GM21423 (cell line): ENCODE data around the gene MUC12.
"Not testable (repeated sequence)": the region's sequence is repeated elsewhere in the genome, so short reads cannot be mapped to it uniquely, and the experiment has no call there.

ENCODE experiments used
- ATAC-seq: cut with Tn5 transposase; IDR thresholded peaks from one replicate; pipeline ENCODE4 v1.9.1; 2021; ENCODE audit warnings: mild to moderate bottlenecking, moderate library complexity; ENCODE audit not compliant: unreplicated experiment

Gene MUC12

DNA sequence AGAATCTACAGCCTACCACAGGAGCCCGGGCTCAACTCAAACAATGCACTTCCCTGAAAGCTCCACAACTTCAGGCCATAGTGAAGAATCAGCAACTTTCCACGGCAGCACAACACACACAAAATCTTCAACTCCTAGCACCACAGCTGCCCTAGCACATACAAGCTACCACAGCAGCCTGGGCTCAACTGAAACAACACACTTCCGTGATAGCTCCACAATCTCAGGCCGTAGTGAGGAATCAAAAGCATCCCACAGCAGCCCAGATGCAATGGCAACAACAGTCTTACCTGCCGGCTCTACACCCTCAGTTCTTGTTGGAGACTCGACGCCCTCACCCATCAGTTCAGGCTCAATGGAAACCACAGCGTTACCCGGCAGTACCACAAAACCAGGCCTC, 22.3 kb downstream of the MUC12 start:
- ATAC-seq = no peak

DNA sequence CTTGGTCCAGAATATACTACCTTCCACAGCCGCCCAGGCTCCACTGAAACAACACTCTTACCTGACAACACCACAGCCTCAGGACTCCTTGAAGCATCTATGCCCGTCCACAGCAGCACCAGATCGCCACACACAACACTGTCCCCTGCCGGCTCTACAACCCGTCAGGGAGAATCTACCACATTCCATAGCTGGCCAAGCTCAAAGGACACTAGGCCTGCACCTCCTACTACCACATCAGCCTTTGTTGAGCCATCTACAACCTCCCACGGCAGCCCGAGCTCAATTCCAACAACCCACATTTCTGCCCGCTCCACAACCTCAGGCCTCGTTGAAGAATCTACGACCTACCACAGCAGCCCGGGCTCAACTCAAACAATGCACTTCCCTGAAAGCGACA, 22.9 kb downstream of the MUC12 start:
- ATAC-seq = not testable (repeated sequence)

DNA sequence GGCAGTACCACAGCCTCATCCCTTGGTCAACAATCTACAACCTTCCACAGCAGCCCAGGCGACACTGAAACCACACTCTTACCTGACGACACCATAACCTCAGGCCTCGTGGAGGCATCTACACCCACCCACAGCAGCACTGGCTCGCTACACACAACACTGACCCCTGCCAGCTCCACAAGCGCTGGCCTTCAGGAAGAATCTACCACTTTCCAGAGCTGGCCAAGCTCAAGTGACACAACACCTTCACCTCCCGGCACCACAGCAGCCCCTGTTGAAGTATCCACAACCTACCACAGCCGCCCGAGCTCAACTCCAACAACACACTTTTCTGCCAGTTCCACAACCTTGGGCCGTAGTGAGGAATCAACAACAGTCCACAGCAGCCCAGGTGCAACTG, 25.3 kb downstream of the MUC12 start:
- ATAC-seq = not testable (repeated sequence)

DNA sequence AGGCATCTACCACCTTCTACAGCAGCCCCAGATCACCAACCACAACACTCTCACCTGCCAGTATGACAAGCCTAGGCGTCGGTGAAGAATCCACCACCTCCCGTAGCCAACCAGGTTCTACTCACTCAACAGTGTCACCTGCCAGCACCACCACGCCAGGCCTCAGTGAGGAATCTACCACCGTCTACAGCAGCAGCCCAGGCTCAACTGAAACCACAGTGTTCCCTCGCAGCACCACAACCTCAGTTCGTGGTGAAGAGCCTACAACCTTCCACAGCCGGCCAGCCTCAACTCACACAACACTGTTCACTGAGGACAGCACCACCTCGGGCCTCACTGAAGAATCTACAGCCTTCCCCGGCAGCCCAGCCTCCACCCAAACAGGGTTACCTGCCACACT, 29.2 kb downstream of the MUC12 start:
- not testable (repeated sequence) for ATAC-seq

DNA sequence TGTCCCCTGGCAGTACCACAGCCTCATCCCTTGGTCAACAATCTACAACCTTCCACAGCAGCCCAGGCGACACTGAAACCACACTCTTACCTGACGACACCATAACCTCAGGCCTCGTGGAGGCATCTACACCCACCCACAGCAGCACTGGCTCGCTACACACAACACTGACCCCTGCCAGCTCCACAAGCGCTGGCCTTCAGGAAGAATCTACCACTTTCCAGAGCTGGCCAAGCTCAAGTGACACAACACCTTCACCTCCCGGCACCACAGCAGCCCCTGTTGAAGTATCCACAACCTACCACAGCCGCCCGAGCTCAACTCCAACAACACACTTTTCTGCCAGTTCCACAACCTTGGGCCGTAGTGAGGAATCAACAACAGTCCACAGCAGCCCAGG, 30.0 kb downstream of the MUC12 start:
- ATAC-seq = not testable (repeated sequence)

DNA sequence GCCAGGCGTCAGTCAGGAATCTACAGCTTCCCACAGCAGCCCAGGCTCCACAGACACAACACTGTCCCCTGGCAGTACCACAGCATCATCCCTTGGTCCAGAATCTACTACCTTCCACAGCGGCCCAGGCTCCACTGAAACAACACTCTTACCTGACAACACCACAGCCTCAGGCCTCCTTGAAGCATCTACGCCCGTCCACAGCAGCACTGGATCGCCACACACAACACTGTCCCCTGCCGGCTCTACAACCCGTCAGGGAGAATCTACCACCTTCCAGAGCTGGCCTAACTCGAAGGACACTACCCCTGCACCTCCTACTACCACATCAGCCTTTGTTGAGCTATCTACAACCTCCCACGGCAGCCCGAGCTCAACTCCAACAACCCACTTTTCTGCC, 30.7 kb downstream of the MUC12 start:
- not testable (repeated sequence) for ATAC-seq

DNA sequence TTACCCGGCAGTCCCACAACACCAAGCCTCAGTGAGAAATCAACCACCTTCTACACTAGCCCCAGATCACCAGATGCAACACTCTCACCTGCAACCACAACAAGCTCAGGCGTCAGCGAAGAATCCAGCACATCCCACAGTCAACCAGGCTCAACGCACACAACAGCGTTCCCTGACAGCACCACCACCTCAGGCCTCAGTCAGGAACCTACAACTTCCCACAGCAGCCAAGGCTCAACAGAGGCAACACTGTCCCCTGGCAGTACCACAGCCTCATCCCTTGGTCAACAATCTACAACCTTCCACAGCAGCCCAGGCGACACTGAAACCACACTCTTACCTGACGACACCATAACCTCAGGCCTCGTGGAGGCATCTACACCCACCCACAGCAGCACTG, 33.0 kb downstream of the MUC12 start:
- ATAC-seq = not testable (repeated sequence)

GRCh38 chr7:101007361-101007760, 38.0 kb downstream of the MUC12 start:
- not testable (repeated sequence) for ATAC-seq

DNA sequence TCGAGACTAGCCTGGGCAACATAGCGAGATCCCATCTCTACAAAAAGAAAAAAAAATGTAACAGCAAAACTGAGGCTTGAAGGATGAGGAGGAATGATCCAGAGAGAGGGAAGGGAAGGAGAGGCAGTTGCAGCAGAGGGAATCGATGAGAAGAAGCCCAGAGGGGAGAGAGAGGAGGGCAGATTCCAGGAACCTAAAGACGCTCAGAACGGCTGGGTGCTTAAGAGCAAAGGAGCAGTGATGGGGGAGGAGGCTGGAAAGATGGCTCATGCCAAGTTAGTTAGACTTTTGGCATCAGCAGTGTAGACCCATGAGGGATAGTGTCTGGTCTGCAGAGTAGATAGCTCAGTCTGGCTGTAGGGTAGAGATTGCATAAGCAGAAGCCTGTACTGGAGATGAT, 40.3 kb downstream of the MUC12 start:
- no peak for ATAC-seq

GRCh38 chr7:101012931-101013330, 43.6 kb downstream of the MUC12 start:
- no peak for ATAC-seq

GRCh38 chr7:101015626-101016025, 46.3 kb downstream of the MUC12 start:
- ATAC-seq = no peak

GRCh38 chr7:101017064-101017777, 47.9 kb downstream of the MUC12 start:
- ATAC-seq = peak; percentile 71

- ATAC-seq = no peak
Observed at GRCh38 chr7:101018271-101019167, 49.2 kb downstream of the MUC12 start.

- no peak for ATAC-seq
Observed at GRCh38 chr7:101020444-101020843, 51.1 kb downstream of the MUC12 start.

- ATAC-seq = no peak
Observed at GRCh38 chr7:101021703-101022102, 52.3 kb downstream of the MUC12 start.

DNA sequence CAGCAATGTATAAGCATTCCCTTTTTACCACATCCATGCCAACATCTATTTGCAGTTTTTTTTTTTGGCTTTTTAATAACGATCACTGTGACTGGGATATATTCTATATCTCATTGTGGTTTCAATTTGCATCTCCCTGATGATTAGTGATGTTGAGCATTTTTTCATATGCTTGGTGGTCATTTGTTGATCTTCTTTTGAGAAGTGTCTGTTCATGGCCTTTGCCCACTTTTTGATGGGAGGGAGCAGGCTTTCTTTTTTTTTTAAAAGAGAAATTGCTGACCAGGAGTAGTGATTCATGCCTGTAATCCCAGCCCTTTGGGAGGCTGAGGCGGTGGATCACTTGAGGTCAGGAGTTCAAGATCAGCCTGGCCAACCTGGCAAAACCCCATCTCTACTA, 54.5 kb downstream of the MUC12 start:
- ATAC-seq = no peak

- ATAC-seq = no peak
Observed at GRCh38 chr7:101031082-101031481, 61.7 kb downstream of the MUC12 start.

DNA sequence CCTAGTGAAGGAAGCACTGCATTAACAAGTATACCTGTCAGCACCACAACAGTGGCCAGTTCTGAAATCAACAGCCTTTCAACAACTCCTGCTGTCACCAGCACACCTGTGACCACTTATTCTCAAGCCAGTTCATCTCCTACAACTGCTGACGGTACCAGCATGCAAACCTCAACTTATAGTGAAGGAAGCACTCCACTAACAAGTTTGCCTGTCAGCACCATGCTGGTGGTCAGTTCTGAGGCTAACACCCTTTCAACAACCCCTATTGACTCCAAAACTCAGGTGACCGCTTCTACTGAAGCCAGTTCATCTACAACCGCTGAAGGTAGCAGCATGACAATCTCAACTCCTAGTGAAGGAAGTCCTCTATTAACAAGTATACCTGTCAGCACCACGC, 66.6 kb downstream of the MUC12 start:
- no peak for ATAC-seq

GRCh38 chr7:101041283-101041682, 71.9 kb downstream of the MUC12 start:
- not testable (repeated sequence) for ATAC-seq

- ATAC-seq = no peak
Observed at GRCh38 chr7:101058355-101058754, 89.0 kb downstream of the MUC12 start.

DNA sequence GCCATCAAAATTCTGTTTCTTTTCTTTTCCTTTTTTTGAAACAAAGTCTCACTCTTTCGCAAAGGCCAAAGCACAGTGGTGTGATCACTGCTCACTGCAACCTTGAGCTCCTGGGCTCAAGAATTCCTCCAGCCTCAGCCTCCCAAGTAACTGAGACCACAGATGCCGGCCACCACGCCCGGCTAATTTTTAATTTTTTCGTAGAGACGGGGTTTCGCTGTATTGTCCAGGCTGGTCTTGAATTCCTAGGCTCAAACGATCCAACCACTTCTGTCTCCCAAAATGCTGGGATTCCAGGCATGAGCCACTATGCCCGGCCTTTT, 90.2 kb downstream of the MUC12 start:
- ATAC-seq = no peak

DNA sequence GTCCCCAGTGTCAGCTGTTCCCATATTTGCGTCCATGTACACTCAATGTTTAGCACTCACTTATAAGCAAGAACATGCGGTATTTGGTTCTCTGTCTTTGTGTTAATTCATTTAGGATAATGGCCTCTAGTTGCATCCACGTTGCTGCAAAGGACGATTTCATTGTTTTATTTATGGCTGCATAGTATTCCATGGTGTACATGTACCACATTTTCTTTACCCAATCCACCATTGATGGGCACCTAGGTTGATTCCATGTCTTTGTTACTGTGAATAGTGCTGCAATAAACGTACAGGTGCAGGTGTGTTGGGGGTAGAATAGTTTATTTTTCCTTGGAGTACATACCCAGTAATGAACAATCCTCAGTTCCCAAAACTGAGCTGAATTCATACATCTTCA, 91.6 kb downstream of the MUC12 start:
- no peak for ATAC-seq
